ENCODE measurements around the gene PTPRK. TPM values are rescaled to one million over a fixed set of nuclear protein-coding genes. Genes with fewer than 3 reads are reported as not detected.

The PTPRK gene
- total and polyA plus RNA-seq, 12 donors: 3.2 to 22.4 (median 15.0) TPM

- intact Hi-C loops (cut with DNase I): no loop called here
- Histone ChIP-seq H3K4me3 (no peak overlapping the region), H3K27ac (no peak overlapping the region), H3K9me3 (replicated peaks in 1 of 3) (no peaks in the 10 kb centered on the region), H3K27me3 (no peaks in the 10 kb centered on the region), H3K4me1 (replicated peaks in 1 of 2) (no peaks in the 10 kb centered on the region), H3K36me3 (replicated peaks in 1 of 2) (no peaks in the 10 kb centered on the region)
- no peak for TF ChIP-seq POLR2A (IDR thresholded peaks at IDR 0.05)
- TF ChIP-seq, protein P1, sequence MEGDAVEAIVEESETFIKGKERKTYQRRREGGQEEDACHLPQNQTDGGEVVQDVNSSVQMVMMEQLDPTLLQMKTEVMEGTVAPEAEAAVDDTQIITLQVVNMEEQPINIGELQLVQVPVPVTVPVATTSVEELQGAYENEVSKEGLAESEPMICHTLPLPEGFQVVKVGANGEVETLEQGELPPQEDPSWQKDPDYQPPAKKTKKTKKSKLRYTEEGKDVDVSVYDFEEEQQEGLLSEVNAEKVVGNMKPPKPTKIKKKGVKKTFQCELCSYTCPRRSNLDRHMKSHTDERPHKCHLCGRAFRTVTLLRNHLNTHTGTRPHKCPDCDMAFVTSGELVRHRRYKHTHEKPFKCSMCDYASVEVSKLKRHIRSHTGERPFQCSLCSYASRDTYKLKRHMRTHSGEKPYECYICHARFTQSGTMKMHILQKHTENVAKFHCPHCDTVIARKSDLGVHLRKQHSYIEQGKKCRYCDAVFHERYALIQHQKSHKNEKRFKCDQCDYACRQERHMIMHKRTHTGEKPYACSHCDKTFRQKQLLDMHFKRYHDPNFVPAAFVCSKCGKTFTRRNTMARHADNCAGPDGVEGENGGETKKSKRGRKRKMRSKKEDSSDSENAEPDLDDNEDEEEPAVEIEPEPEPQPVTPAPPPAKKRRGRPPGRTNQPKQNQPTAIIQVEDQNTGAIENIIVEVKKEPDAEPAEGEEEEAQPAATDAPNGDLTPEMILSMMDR (IDR thresholded peaks at IDR 0.05): no peak
- WGBS, 4 donors: 78 to 83% (median 81%) methylated on average over 5 of the region's 5 CpGs
- no peak for DNase-seq
Measured at GRCh38 chr6:128511506-128511905, 8.9 kb downstream of the PTPRK start.

DNA sequence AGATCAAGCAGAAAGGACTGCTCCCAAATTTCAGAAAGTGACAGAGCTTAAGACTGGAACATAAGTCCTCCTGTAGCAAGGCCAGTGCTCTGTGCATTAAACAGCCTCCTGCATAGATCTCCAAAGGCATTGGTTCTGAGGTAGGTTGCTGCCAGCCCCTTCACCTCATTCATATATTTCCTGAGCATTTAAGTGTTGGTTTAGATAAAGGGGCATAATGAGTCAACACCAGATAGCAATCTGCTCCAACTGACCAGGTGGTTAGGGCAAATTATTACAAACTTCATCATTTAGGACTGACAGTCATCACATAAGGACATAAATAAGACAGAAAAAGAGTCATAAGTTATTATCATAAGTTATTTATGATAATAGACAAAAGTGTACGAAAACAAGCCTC lies 10.7 kb downstream of the PTPRK start:
- H3K4me1 ChIP-seq (replicated peaks in 1 of 2): no peaks in the 10 kb centered on the region
- H3K4me3 ChIP-seq: no peak overlapping the region
- H3K27ac ChIP-seq: no peak overlapping the region
- intact Hi-C loops (cut with DNase I): no loop called here
- DNase-seq: no peak
- WGBS, 4 donors: 79 to 96% (median 85%) methylated on average over 1 of the region's 1 CpG
- H3K9me3 ChIP-seq (replicated peaks in 1 of 3): no peaks in the 10 kb centered on the region
- H3K27me3 ChIP-seq: no peaks in the 10 kb centered on the region
- TF ChIP-seq, protein P1 (IDR thresholded peaks at IDR 0.05): no peak
- TF ChIP-seq POLR2A (IDR thresholded peaks at IDR 0.05): no peak
- no peaks in the 10 kb centered on the region for H3K36me3 ChIP-seq (replicated peaks in 1 of 2)

- no peak for DNase-seq
- H3K4me3 ChIP-seq: no peak overlapping the region
- H3K9me3 ChIP-seq (replicated peaks in 1 of 3): no peaks in the 10 kb centered on the region
- H3K27ac ChIP-seq: no peak overlapping the region
- no peaks in the 10 kb centered on the region for H3K36me3 ChIP-seq (replicated peaks in 1 of 2)
- 83 to 94% (median 88%) methylated on average over 15 of the region's 15 CpGs for WGBS, 4 donors
- intact Hi-C loops (cut with DNase I): no loop called here
- H3K27me3 ChIP-seq: no peaks in the 10 kb centered on the region
- H3K4me1 ChIP-seq (replicated peaks in 1 of 2): no peaks in the 10 kb centered on the region
- no peak for TF ChIP-seq POLR2A (IDR thresholded peaks at IDR 0.05)
- TF ChIP-seq, protein P1 (IDR thresholded peaks at IDR 0.05): no peak
Measured at GRCh38 chr6:128508588-128509296, 11.7 kb downstream of the PTPRK start.

DNA sequence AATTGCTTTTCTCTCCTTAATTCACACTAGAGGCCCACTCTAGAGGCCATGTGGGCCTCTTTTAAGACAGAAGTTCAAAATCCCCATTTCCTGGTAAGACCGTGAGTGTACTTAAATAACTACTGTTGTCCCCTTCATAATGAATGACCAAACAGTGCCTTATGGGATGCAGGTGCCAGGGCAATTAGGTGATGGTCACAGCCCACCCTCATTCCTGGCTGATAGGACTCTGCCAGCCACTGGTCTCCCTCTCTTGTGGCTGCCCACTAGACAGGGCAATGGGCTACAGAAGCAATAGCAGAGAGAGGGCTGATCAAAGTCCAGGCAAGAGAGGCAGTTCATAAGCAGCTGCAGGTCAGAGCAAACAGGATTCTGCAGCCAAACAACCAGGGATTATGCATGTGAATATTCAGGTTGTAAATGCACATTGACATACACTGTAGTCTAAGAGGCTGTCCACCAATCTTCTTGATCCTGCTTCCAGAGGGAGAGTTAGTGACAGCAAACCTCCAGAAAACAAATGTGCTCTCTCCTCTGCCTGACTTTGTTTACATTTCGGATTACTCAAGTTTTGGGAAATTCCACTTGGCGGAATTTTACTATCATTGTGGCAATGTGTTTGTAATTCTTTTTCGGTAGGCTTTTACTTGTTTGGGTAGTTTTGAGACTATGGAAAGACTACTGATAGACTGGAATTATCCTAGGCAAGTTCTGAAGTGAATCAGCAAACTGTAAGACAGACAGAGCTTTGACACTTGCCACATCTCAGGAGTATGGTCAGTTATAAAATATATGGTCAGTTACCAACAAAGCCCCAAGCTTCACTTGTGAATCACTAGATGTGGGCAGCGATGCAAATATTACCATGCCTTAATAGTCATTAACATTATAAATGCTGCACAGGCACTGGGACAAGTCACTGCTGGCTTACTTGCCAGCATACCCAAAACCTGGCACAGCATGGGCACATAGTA lies 12.8 kb downstream of the PTPRK start:
- DNase-seq: no peak
- intact Hi-C loops (cut with DNase I): no loop called here
- Histone ChIP-seq H3K4me3 (no peak overlapping the region), H3K9me3 (replicated peaks in 1 of 3) (no peaks in the 10 kb centered on the region), H3K27ac (no peak overlapping the region), H3K4me1 (replicated peaks in 1 of 2) (no peaks in the 10 kb centered on the region), H3K27me3 (no peaks in the 10 kb centered on the region), H3K36me3 (replicated peaks in 1 of 2) (no peaks in the 10 kb centered on the region)
- TF ChIP-seq, protein P1 (IDR thresholded peaks at IDR 0.05): no peak
- no peak for TF ChIP-seq POLR2A (IDR thresholded peaks at IDR 0.05)
- 81 to 94% (median 89%) methylated on average over 5 of the region's 5 CpGs for WGBS, 4 donors
